Measurements from ENCODE around the gene RASA1. TPM values are rescaled to one million over a fixed set of nuclear protein-coding genes. Genes with fewer than 3 reads are reported as not detected.
A peak's percentile ranks its signal among the peaks of the same experiment; 100 is the strongest.
"Not testable (repeated sequence)": the region's sequence is repeated elsewhere in the genome, so short reads cannot be mapped to it uniquely, and the experiment has no call there.

RASA1 gene
- total RNA-seq, 2 experiments from 2014 or later = 17.6 to 19.3 TPM

- TF ChIP-seq CTCF (IDR thresholded peaks at IDR 0.05) = no peak
- ChIA-PET POLR2A (no interaction called here), CTCF (interaction anchor here (1.5 kb wide), 1 partner anchor 17 kb away, joined by 3 read pairs; no protein-coding TSS in a partner anchor)
- H3K27ac Mint-ChIP-seq = peak overlapping the region; percentile 17
- no peaks in the 10 kb centered on the region for H3K27me3 Mint-ChIP-seq
- H3K4me1 Mint-ChIP-seq (ENCODE audit: low read depth) = peaks cover 60% of the 10 kb centered on the region
- no peak overlapping the region for H3K4me3 Mint-ChIP-seq
- DNase-seq (no peak), ATAC-seq (peak; percentile 66)
- H3K9me3 Mint-ChIP-seq = peaks cover 4% of the 10 kb centered on the region
- peaks cover 37% of the 10 kb centered on the region for H3K36me3 Mint-ChIP-seq (ENCODE audit: low read depth)
- intact Hi-C loops (cut with micrococcal nuclease) = no loop called here
Measured at GRCh38 chr5:87277279-87277835, 9.7 kb downstream of the RASA1 start.

GRCh38 chr5:87278590-87279100 is 11.0 kb downstream of the RASA1 start:
- Mint-ChIP-seq H3K4me1 (ENCODE audit: low read depth) (peaks cover 66% of the 10 kb centered on the region), H3K36me3 (ENCODE audit: low read depth) (peaks cover 37% of the 10 kb centered on the region), H3K9me3 (peaks cover 4% of the 10 kb centered on the region), H3K27ac (no peak overlapping the region), H3K4me3 (no peak overlapping the region), H3K27me3 (no peaks in the 10 kb centered on the region)
- DNase-seq (no peak), ATAC-seq (no peak)
- ChIA-PET POLR2A (no interaction called here), CTCF (no interaction called here)
- TF ChIP-seq CTCF (IDR thresholded peaks at IDR 0.05) = no peak
- intact Hi-C loops (cut with micrococcal nuclease) = no loop called here

- Mint-ChIP-seq H3K27me3 (no peaks in the 10 kb centered on the region), H3K4me1 (ENCODE audit: low read depth) (peaks cover 47% of the 10 kb centered on the region), H3K4me3 (peak overlapping the region; percentile 63), H3K27ac (peak overlapping the region; percentile 93), H3K9me3 (peaks cover 4% of the 10 kb centered on the region), H3K36me3 (ENCODE audit: low read depth) (peaks cover 40% of the 10 kb centered on the region)
- intact Hi-C loops (cut with micrococcal nuclease) = no loop called here
- ATAC-seq = peak; percentile 77
- no peak for TF ChIP-seq CTCF (IDR thresholded peaks at IDR 0.05)
- ChIA-PET CTCF (no interaction called here), POLR2A (no interaction called here)
- no peak for DNase-seq
Measured at GRCh38 chr5:87282269-87282668, 14.6 kb downstream of the RASA1 start.

GRCh38 chr5:87287266-87287665 is 19.6 kb downstream of the RASA1 start:
- H3K27ac Mint-ChIP-seq; H3K9me3 Mint-ChIP-seq; DNase-seq; ATAC-seq; CTCF ChIA-PET; H3K4me3 Mint-ChIP-seq; intact Hi-C loops (cut with micrococcal nuclease); H3K27me3 Mint-ChIP-seq; POLR2A ChIA-PET: not testable (repeated sequence)
- Mint-ChIP-seq H3K36me3 (ENCODE audit: low read depth) (peaks cover 33% of the 10 kb centered on the region), H3K4me1 (ENCODE audit: low read depth) (peaks cover 27% of the 10 kb centered on the region)

- Mint-ChIP-seq H3K4me3 (no peak overlapping the region), H3K36me3 (ENCODE audit: low read depth) (peaks cover 10% of the 10 kb centered on the region), H3K27me3 (no peaks in the 10 kb centered on the region), H3K4me1 (ENCODE audit: low read depth) (peaks cover 78% of the 10 kb centered on the region), H3K9me3 (no peaks in the 10 kb centered on the region), H3K27ac (no peak overlapping the region)
- intact Hi-C loops (cut with micrococcal nuclease) = loop anchor here (5.0 kb wide), 1 partner anchor 43 kb away; no protein-coding TSS in a partner anchor
- no peak for DNase-seq
- ChIA-PET CTCF (interaction anchor here (1.2 to 1.3 kb wide), 2 partner anchors 15 to 30 kb away, joined by 3 to 4 read pairs; no protein-coding TSS in a partner anchor), POLR2A (interaction anchor here (0.6 kb wide), 1 partner anchor 98 kb away, joined by 3 read pairs; no protein-coding TSS in a partner anchor)
- ATAC-seq = no peak
- no peak for TF ChIP-seq CTCF (IDR thresholded peaks at IDR 0.05)
Measured at GRCh38 chr5:87298692-87299362, 31.1 kb downstream of the RASA1 start.

Measured in activated CD8-positive, alpha-beta T cell treated with anti-CD3 and anti-CD28 coated beads for 36 hours (primary cell).